GM12872 (cell line): Measurements from ENCODE around the gene CATSPER3.

Experiments
- CTCF ChIP-seq: IDR thresholded peaks from 3 replicates; pipeline ENCODE4 v1.5.1; 2011; ENCODE audit warnings: low read depth, mild to moderate bottlenecking, low read length, moderate library complexity; ENCODE audit not compliant: insufficient read depth

CATSPER3 gene

GRCh38 chr5:135041726-135042125 is 74.0 kb downstream of the CATSPER3 start:
- no peak for TF ChIP-seq CTCF

- TF ChIP-seq CTCF: no peak
These were observed 74.9 kb downstream of the CATSPER3 start for GRCh38 chr5:135042595-135042994.

- no peak for TF ChIP-seq CTCF
These were observed 77.8 kb downstream of the CATSPER3 start for GRCh38 chr5:135045488-135045887.

GRCh38 chr5:135046661-135047346 is 79.1 kb downstream of the CATSPER3 start:
- no peak for TF ChIP-seq CTCF

GRCh38 chr5:135047347-135047695 is 79.6 kb downstream of the CATSPER3 start:
- TF ChIP-seq CTCF: no peak

- no peak for TF ChIP-seq CTCF
These were observed 80.6 kb downstream of the CATSPER3 start for GRCh38 chr5:135048286-135048685.

- TF ChIP-seq CTCF: no peak
These were observed 81.2 kb downstream of the CATSPER3 start for GRCh38 chr5:135048930-135049329.
